ENCODE measurements around the gene GALNT10.

DNA sequence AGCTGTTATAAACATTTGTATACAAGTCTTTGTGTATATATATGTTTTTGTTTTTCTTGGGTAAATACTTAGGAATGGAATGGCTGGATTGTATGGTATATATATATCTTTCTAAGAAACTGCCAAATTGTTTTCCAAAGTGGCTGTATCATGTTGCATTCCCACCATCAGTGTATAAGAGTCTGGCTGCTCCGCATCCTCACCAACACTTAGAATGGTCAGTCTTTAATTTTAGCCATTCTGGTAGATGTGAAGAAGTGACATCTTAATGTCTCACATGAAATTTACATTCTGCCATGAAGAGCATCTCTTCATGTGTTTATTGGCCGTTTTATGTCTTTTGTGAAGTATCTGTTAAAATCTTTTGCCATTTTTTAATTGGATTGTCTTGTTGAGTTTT lies 31.9 kb downstream of the GALNT10 start:
- TF ChIP-seq CTCF (IDR thresholded peaks at IDR 0.05) (no peak), POLR2A (IDR thresholded peaks at IDR 0.05) (no peak)
